Progenitor cell of endocrine pancreas (in vitro differentiated cells): ENCODE results near the gene NMU. TPM values are rescaled to one million over a fixed set of nuclear protein-coding genes. Genes with fewer than 3 reads are reported as not detected.
A peak's percentile ranks its signal among the peaks of the same experiment; 100 is the strongest.
"Not testable (repeated sequence)": the region's sequence is repeated elsewhere in the genome, so short reads cannot be mapped to it uniquely, and the experiment has no call there.

Experiments used
- DNase-seq: peaks from one replicate; pipeline ENCODE4 v3.0.0; 2021; ENCODE audit warnings: low spot score; ENCODE audit not compliant: unreplicated experiment
- H3K27ac Mint-ChIP-seq: 2 replicates; pipeline ENCODE4 v1.8.0; 2021; ENCODE audit warnings: mild to moderate bottlenecking, moderate library complexity, mixed read lengths
- H3K27me3 Mint-ChIP-seq: 2 replicates; pipeline ENCODE4 v1.8.0; 2021; ENCODE audit warnings: mixed read lengths
- H3K36me3 Mint-ChIP-seq: 2 replicates; pipeline ENCODE4 v1.8.0; 2022; ENCODE audit warnings: mixed read lengths; ENCODE audit not compliant: insufficient read depth
- H3K4me1 Mint-ChIP-seq: 2 replicates; pipeline ENCODE4 v1.8.0; 2021; ENCODE audit warnings: low read depth, mixed read lengths
- H3K4me3 Mint-ChIP-seq: 2 replicates; pipeline ENCODE4 v1.8.0; 2021; ENCODE audit warnings: low read depth, mild to moderate bottlenecking, moderate library complexity, mixed read lengths
- H3K9me3 Mint-ChIP-seq: 2 replicates; pipeline ENCODE4 v1.8.0; 2021; ENCODE audit warnings: low read depth, mixed read lengths
- CTCF ChIP-seq: fragments of 200-600 bp; sonication (generic); IDR thresholded peaks from one replicate; pipeline ENCODE4 v1.5.0; 2021; ENCODE audit warnings: antibody characterized with exemption, mild to moderate bottlenecking; ENCODE audit not compliant: unreplicated experiment
- total RNA-seq: library from RNA; stranded (reverse); gene quantifications from 2 replicates; pipeline ENCODE4 v1.2.1, GENCODE V29; 2021

Gene NMU
- total RNA-seq, 1 donor from 2014 or later, result 0.77 TPM

- H3K4me3 Mint-ChIP-seq, result no peak overlapping the region
Measured at GRCh38 chr4:55568905-55569504, 67.1 kb downstream of the NMU start.

GRCh38 chr4:55561889-55562288, 74.2 kb downstream of the NMU start:
- Mint-ChIP-seq H3K4me1 (no peaks in the 10 kb centered on the region), H3K4me3 (no peak overlapping the region), H3K27me3 (peaks cover 74% of the 10 kb centered on the region), H3K36me3 (no peaks in the 10 kb centered on the region), H3K9me3 (no peaks in the 10 kb centered on the region), H3K27ac (no peak overlapping the region)
- DNase-seq, result no peak
- TF ChIP-seq CTCF, result no peak

More at GRCh38 chr4:55568905-55569504, 67.1 kb downstream of the NMU start:
- Mint-ChIP-seq H3K36me3 (no peaks in the 10 kb centered on the region), H3K27me3 (peaks cover 69% of the 10 kb centered on the region), H3K4me1 (peaks cover 11% of the 10 kb centered on the region), H3K27ac (no peak overlapping the region), H3K9me3 (peaks cover 6% of the 10 kb centered on the region)
- TF ChIP-seq CTCF, result no peak
- no peak for DNase-seq

GRCh38 chr4:55560096-55560495, 76.0 kb downstream of the NMU start:
- Mint-ChIP-seq H3K27ac (no peak overlapping the region), H3K4me3 (no peak overlapping the region), H3K9me3 (no peaks in the 10 kb centered on the region), H3K36me3 (no peaks in the 10 kb centered on the region), H3K27me3 (peaks cover 72% of the 10 kb centered on the region), H3K4me1 (no peaks in the 10 kb centered on the region)
- no peak for DNase-seq
- no peak for TF ChIP-seq CTCF

GRCh38 chr4:55554453-55555030, 81.6 kb downstream of the NMU start:
- peak; percentile 37 for TF ChIP-seq CTCF
- Mint-ChIP-seq H3K4me1 (no peaks in the 10 kb centered on the region), H3K4me3 (no peak overlapping the region), H3K27me3 (peaks cover 58% of the 10 kb centered on the region), H3K36me3 (no peaks in the 10 kb centered on the region), H3K9me3 (no peaks in the 10 kb centered on the region), H3K27ac (no peak overlapping the region)
- DNase-seq, result no peak

DNA sequence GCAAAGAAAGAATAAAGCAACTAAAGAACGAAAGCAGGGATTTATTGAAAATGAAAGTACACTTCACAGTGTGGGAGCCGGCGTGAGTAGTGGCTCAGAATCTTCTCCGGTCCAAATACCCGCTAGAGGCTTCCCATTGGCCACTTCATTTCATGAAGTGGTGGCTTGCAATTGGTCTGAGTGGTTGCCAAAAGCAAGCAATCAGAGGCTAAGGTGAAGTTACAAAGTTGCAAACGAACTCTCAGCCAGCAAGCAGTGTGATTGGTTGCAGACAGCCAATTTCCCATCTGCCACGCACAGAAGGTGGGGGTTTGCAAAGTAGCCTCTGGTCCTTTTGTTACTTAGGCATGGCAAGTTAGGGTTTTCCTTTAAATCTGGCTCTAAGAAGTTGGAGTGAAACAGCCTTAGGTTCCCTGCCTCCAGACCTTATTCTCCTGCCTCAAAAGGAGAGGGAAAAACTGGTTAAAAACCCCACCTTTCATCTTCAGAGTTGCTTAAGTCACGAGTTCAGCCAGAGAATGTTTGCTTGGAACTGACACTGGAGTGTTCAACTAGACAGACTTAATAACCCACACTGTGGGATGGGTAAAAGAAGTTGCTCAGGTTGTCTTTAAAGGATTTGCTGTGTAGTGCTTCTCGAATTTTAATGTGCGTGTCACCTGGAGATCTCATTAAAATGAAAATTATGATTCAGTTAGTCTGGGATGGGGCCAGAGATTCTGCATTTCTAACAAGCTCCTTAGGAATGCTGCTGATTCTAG, 82.5 kb downstream of the NMU start:
- no peaks in the 10 kb centered on the region for H3K36me3 Mint-ChIP-seq
- no peaks in the 10 kb centered on the region for H3K9me3 Mint-ChIP-seq
- H3K4me1 Mint-ChIP-seq, result peaks cover 1% of the 10 kb centered on the region
- no peak for DNase-seq
- no peak overlapping the region for H3K27ac Mint-ChIP-seq
- H3K27me3 Mint-ChIP-seq, result peaks cover 61% of the 10 kb centered on the region
- no peak overlapping the region for H3K4me3 Mint-ChIP-seq
- no peak for TF ChIP-seq CTCF

GRCh38 chr4:55551964-55552363, 84.1 kb downstream of the NMU start:
- not testable (repeated sequence) for H3K27ac Mint-ChIP-seq, H3K9me3 Mint-ChIP-seq, DNase-seq, H3K4me3 Mint-ChIP-seq, H3K36me3 Mint-ChIP-seq
- Mint-ChIP-seq H3K4me1 (peaks cover 10% of the 10 kb centered on the region), H3K27me3 (peaks cover 58% of the 10 kb centered on the region)
